ENCODE measurements around the gene CLCN2.

The CLCN2 gene

DNA sequence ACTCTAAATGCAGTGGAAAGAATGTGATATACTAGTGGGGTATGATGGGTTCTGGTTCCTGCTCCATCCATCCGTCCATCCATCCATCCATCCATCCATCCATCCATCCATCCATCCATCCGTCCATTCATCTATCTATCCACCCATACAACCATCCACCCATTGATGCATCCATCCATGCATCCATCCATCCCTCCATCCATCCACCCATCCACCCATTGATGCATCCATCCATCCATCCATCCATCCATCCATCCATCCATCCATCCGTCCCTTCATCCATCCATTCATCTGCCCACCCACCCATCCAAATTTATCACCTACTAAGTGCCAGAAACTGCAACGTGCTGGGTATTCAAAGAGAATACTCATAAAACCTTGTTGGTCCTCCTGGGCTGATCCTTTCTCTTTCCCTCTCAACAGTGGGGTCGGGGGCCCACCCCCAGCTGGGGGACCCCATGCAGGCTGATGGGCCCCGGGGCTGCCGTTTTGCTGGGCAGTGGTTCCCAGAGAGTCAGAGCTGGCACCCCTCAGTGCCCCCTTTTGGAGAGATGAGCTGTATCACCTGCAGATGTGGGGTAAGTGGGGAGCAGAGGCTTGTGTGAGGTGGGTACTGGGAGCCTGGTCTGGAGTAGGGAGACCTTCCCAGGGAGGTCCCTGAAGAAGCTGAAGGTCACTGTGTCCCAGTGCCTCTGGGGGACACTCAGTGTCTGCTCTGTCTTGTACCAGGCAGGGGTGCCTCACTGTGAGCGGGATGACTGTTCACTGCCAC lies 26.9 kb upstream of the CLCN2 start:
- Histone ChIP-seq H3K4me1 (no peaks in the 10 kb centered on the region), H3K9me3 (no peaks in the 10 kb centered on the region), H3K27ac (no peak overlapping the region), H3K27me3 (no peaks in the 10 kb centered on the region), H3K4me3 (no peak overlapping the region), H3K36me3 (peaks cover 0 to 22% (median 20%) of the 10 kb centered on the region in 3 donors)
- no peak for DNase-seq
- TF ChIP-seq, protein P1, sequence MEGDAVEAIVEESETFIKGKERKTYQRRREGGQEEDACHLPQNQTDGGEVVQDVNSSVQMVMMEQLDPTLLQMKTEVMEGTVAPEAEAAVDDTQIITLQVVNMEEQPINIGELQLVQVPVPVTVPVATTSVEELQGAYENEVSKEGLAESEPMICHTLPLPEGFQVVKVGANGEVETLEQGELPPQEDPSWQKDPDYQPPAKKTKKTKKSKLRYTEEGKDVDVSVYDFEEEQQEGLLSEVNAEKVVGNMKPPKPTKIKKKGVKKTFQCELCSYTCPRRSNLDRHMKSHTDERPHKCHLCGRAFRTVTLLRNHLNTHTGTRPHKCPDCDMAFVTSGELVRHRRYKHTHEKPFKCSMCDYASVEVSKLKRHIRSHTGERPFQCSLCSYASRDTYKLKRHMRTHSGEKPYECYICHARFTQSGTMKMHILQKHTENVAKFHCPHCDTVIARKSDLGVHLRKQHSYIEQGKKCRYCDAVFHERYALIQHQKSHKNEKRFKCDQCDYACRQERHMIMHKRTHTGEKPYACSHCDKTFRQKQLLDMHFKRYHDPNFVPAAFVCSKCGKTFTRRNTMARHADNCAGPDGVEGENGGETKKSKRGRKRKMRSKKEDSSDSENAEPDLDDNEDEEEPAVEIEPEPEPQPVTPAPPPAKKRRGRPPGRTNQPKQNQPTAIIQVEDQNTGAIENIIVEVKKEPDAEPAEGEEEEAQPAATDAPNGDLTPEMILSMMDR (IDR thresholded peaks at IDR 0.05): no peak
- intact Hi-C loops (cut with DNase I; ENCODE audit: low total_unique reads): no loop called here

DNA sequence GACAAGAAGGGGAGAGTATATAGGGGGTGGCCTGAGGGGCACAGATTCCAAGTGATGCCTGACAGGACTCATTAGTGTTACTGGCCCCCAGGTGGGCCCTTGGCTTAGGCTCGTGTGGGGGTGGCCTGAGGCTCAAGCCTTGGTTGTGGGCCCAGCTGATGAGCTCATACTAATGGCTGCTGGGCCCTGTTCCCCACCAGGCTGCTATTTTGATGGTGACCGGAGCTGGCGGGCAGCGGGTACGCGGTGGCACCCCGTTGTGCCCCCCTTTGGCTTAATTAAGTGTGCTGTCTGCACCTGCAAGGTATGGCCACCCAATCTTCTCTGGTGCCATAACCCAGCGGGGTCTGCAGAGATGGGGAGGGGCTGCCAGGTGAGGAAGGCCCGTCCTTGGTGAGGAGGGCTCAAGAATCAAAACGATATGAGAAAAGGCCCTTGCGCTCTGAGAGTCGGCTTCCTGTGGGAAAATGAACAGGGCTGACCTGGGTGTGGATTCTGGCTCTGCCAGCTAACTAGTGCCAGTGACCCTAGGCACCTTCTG lies 25.8 kb upstream of the CLCN2 start:
- DNase-seq: no peak
- Histone ChIP-seq H3K4me1 (no peaks in the 10 kb centered on the region), H3K36me3 (peaks cover 0 to 22% (median 20%) of the 10 kb centered on the region in 3 donors), H3K9me3 (no peaks in the 10 kb centered on the region), H3K27ac (no peak overlapping the region), H3K4me3 (no peak overlapping the region), H3K27me3 (no peaks in the 10 kb centered on the region)
- TF ChIP-seq, protein P1 (IDR thresholded peaks at IDR 0.05): no peak
- intact Hi-C loops (cut with DNase I; ENCODE audit: low total_unique reads): no loop called here

DNA sequence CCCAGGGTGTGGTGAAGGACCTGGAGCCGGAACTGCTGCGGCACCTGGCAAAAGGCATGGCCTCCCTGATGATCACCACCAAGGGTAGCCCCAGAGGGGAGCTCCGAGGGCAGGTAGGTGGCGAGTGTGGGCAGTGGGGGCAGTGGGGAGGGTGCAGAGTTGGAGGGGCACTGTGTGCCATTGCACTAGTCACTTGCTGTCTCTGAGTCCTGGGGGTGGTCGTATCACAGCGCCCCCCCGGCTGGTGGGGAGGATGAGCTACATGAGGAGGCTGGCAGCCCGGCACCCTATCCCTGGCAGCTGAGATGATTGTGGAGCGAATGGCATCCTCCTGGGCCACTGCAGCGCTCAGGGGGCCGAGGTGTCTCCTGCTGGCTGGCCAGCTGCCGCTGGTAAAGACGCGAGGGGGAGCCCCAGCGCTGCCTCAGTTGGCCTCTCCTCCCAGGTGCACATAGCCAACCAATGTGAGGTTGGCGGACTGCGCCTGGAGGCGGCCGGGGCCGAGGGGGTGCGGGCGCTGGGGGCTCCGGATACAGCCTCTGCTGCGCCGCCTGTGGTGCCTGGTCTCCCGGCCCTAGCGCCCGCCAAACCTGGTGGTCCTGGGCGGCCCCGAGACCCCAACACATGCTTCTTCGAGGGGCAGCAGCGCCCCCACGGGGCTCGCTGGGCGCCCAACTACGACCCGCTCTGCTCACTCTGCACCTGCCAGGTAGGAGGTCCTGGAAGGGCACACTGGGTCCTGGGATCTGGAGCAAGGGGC lies 24.8 kb upstream of the CLCN2 start:
- H3K27me3 ChIP-seq: no peaks in the 10 kb centered on the region
- no peak overlapping the region for H3K27ac ChIP-seq
- peaks cover 0 to 22% (median 20%) of the 10 kb centered on the region in 3 donors for H3K36me3 ChIP-seq
- intact Hi-C loops (cut with DNase I; ENCODE audit: low total_unique reads): no loop called here
- DNase-seq: no peak
- H3K9me3 ChIP-seq: no peaks in the 10 kb centered on the region
- H3K4me3 ChIP-seq: no peak overlapping the region
- peaks cover 0 to 8% (median 4%) of the 10 kb centered on the region in 4 donors for H3K4me1 ChIP-seq
- TF ChIP-seq, protein P1 (IDR thresholded peaks at IDR 0.05): no peak

DNA sequence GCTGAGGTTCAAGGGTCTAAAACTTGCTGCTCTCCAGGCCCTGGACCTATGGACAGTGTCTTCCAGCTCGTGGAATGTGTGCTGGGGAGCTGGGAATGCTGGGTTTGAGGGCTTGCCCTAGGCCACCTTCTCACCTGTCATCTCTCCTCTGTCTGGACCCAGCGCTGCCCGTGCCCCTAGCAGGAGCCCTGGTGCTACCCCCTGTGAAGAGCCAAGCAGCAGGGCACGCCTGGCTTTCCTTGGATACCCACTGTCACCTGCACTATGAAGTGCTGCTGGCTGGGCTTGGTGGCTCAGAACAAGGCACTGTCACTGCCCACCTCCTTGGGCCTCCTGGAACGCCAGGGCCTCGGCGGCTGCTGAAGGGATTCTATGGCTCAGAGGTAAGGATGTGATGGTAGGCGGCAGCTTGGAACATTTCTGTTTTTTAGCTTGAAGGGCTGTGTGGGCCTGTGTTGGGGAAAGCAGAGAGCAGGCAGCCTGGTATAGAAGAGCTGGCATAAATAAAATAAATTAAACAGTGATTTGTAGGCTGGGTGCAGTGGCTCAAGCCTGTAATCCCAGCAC lies 23.5 kb upstream of the CLCN2 start:
- peaks cover 0 to 22% (median 20%) of the 10 kb centered on the region in 3 donors for H3K36me3 ChIP-seq
- H3K4me3 ChIP-seq: no peak overlapping the region
- no peak for DNase-seq
- peaks cover 0 to 19% (median 13%) of the 10 kb centered on the region in 4 donors for H3K4me1 ChIP-seq
- TF ChIP-seq, protein P1 (IDR thresholded peaks at IDR 0.05): no peak
- no peaks in the 10 kb centered on the region for H3K9me3 ChIP-seq
- intact Hi-C loops (cut with DNase I; ENCODE audit: low total_unique reads): no loop called here
- H3K27ac ChIP-seq: no peak overlapping the region
- no peaks in the 10 kb centered on the region for H3K27me3 ChIP-seq

DNA sequence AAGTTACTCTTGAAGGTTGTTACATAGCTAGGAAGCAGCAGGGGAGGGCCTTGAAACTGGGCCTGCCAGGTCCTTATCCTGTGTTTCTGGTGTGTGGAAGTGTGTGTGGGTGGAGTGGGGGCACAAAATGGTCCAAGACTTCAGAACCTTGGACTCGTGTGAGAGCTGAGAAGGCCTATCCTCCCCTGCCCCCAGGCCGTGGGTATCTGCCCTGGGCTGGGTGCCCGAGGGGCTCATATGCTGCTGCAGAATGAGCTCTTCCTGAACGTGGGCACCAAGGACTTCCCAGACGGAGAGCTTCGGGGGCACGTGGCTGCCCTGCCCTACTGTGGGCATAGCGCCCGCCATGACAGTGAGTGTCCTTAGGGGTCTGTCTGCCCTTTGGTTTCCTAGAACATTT lies 22.9 kb upstream of the CLCN2 start:
- Histone ChIP-seq H3K27ac (no peak overlapping the region), H3K9me3 (no peaks in the 10 kb centered on the region), H3K27me3 (no peaks in the 10 kb centered on the region), H3K4me1 (peaks cover 0 to 20% (median 15%) of the 10 kb centered on the region in 4 donors), H3K4me3 (no peak overlapping the region), H3K36me3 (peaks cover 0 to 20% (median 20%) of the 10 kb centered on the region in 3 donors)
- TF ChIP-seq, protein P1 (IDR thresholded peaks at IDR 0.05): no peak
- intact Hi-C loops (cut with DNase I; ENCODE audit: low total_unique reads): no loop called here
- DNase-seq: no peak
